Suprapubic skin (tissue), 4 donors: ENCODE measurements around the gene USP19. TPM values are rescaled to one million over a fixed set of nuclear protein-coding genes. Genes with fewer than 3 reads are reported as not detected.

Experiments used
- DNase-seq, 2 donors: peaks; one replicate each; pipeline ENCODE4 v3.0.0-alpha.2; 2019; ENCODE audit warnings: low spot score in 2 of 2
- H3K27ac ChIP-seq: fragments of 200-600 bp; sonication (generic); one replicate; pipeline ENCODE4 v1.5.1; 2019
- H3K27me3 ChIP-seq: fragments of 200-600 bp; sonication (generic); one replicate; pipeline ENCODE4 v1.5.1; 2019
- H3K36me3 ChIP-seq: fragments of 200-600 bp; sonication (generic); one replicate; pipeline ENCODE4 v1.5.1; 2019
- H3K4me1 ChIP-seq: fragments of 200-600 bp; sonication (generic); one replicate; pipeline ENCODE4 v1.5.1; 2019
- H3K4me3 ChIP-seq: fragments of 200-600 bp; sonication (generic); one replicate; pipeline ENCODE4 v1.5.1; 2019; ENCODE audit warnings: mild to moderate bottlenecking
- H3K9me3 ChIP-seq: fragments of 200-600 bp; sonication (generic); one replicate; pipeline ENCODE4 v1.5.1; 2019
- CTCF ChIP-seq, 2 donors: fragments of 200-600 bp in 1 of 2; fragments of 450-650 bp in 1 of 2; sonication (generic) in 1 of 2; IDR thresholded peaks; one replicate each; pipeline ENCODE4 v1.5.1; 2016 to 2019; ENCODE audit warnings: antibody characterized with exemption in 2 of 2, mild to moderate bottlenecking in 1 of 2, moderate library complexity in 1 of 2
- EP300 ChIP-seq: sonication (generic); formaldehyde crosslinking; IDR thresholded peaks from one replicate; pipeline ENCODE4 v1.6.1; 2017; ENCODE audit warnings: antibody characterized with exemption
- POLR2A ChIP-seq, 2 donors: fragments of 450-650 bp; IDR thresholded peaks; one replicate each; pipeline ENCODE4 v1.6.1; 2017; ENCODE audit warnings: antibody characterized with exemption in 2 of 2, mild to moderate bottlenecking in 2 of 2, moderate library complexity in 2 of 2
- POLR2AphosphoS5 ChIP-seq, 3 donors: sonication (generic); formaldehyde crosslinking; IDR thresholded peaks; one replicate each; pipeline ENCODE4 v1.6.1; 2017; ENCODE audit warnings: antibody characterized with exemption in 3 of 3
- WGBS: methylation state at CpG from one replicate; pipeline ENCODE4 v1.1.5; 2018; 5-methylcytosine and 5-hydroxymethylcytosine counted together
- total RNA-seq, 4 donors: library from RNA; depleted of rRNA; stranded (reverse); fragments of >200 nt; gene quantifications; one replicate each; pipeline ENCODE4 v1.1.0, GENCODE V29; 2016

The USP19 gene
- total RNA-seq, 4 donors from 2014 or later: 46.1 to 82.1 (median 76.0) TPM

- Histone ChIP-seq H3K4me3 (no peak overlapping the region), H3K27ac (no peak overlapping the region), H3K9me3 (no peaks in the 10 kb centered on the region), H3K36me3 (peaks cover 65% of the 10 kb centered on the region), H3K4me1 (peaks cover 14% of the 10 kb centered on the region), H3K27me3 (no peaks in the 10 kb centered on the region)
- WGBS: 86% methylated on average over 6 of the region's 7 CpGs
- TF ChIP-seq EP300 (no peak), CTCF (IDR thresholded peaks at IDR 0.05) (no peak)
- DNase-seq: no peak
Measured at GRCh38 chr3:49124203-49124602, 3.6 kb upstream of the USP19 start.

GRCh38 chr3:49123687-49124086 is 3.1 kb upstream of the USP19 start:
- Histone ChIP-seq H3K4me1 (peaks cover 20% of the 10 kb centered on the region), H3K27me3 (no peaks in the 10 kb centered on the region), H3K9me3 (no peaks in the 10 kb centered on the region), H3K4me3 (no peak overlapping the region), H3K27ac (no peak overlapping the region), H3K36me3 (peaks cover 62% of the 10 kb centered on the region)
- WGBS: 93% methylated on average over 16 of the region's 17 CpGs
- DNase-seq: no peak
- no peak for TF ChIP-seq CTCF (IDR thresholded peaks at IDR 0.05)
- no peak for TF ChIP-seq POLR2AphosphoS5 (IDR thresholded peaks at IDR 0.05)

- Histone ChIP-seq H3K27ac (no peak overlapping the region), H3K4me3 (no peak overlapping the region), H3K27me3 (no peaks in the 10 kb centered on the region), H3K36me3 (peaks cover 62% of the 10 kb centered on the region), H3K4me1 (peaks cover 26% of the 10 kb centered on the region), H3K9me3 (no peaks in the 10 kb centered on the region)
- WGBS: 86% methylated on average over 7 of the region's 17 CpGs
- no peak for TF ChIP-seq POLR2A (IDR thresholded peaks at IDR 0.05)
- TF ChIP-seq POLR2AphosphoS5 (IDR thresholded peaks at IDR 0.05): no peak
- TF ChIP-seq EP300: no peak
- TF ChIP-seq CTCF (IDR thresholded peaks at IDR 0.05): no peak
- no peak for DNase-seq
Measured at GRCh38 chr3:49122886-49123545, 2.4 kb upstream of the USP19 start.

GRCh38 chr3:49122451-49122850 is 1.8 kb upstream of the USP19 start:
- 67% methylated on average over 4 of the region's 7 CpGs for WGBS
- TF ChIP-seq EP300: no peak
- TF ChIP-seq POLR2AphosphoS5 (IDR thresholded peaks at IDR 0.05): no peak
- no peak for TF ChIP-seq POLR2A (IDR thresholded peaks at IDR 0.05)
- TF ChIP-seq CTCF (IDR thresholded peaks at IDR 0.05): no peak
- no peak for DNase-seq

GRCh38 chr3:49122022-49122421 is 1.4 kb upstream of the USP19 start:
- Histone ChIP-seq H3K27me3 (no peaks in the 10 kb centered on the region), H3K4me1 (peaks cover 26% of the 10 kb centered on the region), H3K4me3 (no peak overlapping the region), H3K27ac (no peak overlapping the region), H3K9me3 (no peaks in the 10 kb centered on the region), H3K36me3 (peaks cover 71% of the 10 kb centered on the region)
- TF ChIP-seq EP300: no peak
- TF ChIP-seq POLR2A (IDR thresholded peaks at IDR 0.05): no peak
- no peak for TF ChIP-seq CTCF (IDR thresholded peaks at IDR 0.05)
- no peak for TF ChIP-seq POLR2AphosphoS5 (IDR thresholded peaks at IDR 0.05)
- WGBS: 92% methylated on average over 12 of the region's 12 CpGs
- DNase-seq: no peak

More at GRCh38 chr3:49122451-49122850, 1.8 kb upstream of the USP19 start:
- Histone ChIP-seq H3K9me3 (no peaks in the 10 kb centered on the region), H3K36me3 (peaks cover 67% of the 10 kb centered on the region), H3K4me3 (no peak overlapping the region), H3K4me1 (peaks cover 26% of the 10 kb centered on the region), H3K27ac (no peak overlapping the region), H3K27me3 (no peaks in the 10 kb centered on the region)
